ENCODE results near the gene CASKIN2.

DNA sequence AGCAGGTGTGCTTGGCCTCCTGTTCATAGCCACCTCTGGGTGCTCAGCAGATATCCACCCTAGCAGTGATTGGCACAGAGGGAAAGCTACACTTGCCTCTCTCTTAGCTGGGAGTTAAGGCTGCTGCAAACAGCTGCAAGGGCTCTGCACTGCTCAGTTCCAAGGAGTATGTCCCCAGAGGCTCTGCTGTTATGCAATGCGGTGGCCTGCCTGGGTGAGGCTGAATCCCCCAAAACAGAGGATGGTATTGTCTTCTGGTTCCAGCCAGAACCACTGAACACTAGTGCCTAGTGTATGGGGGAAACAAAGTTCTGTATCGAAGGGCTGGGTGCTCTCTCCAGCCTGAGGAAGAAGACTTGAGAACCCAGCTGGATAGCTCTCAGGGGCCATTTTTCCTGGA, 42.1 kb downstream of the CASKIN2 start:
- TF ChIP-seq, protein P1, sequence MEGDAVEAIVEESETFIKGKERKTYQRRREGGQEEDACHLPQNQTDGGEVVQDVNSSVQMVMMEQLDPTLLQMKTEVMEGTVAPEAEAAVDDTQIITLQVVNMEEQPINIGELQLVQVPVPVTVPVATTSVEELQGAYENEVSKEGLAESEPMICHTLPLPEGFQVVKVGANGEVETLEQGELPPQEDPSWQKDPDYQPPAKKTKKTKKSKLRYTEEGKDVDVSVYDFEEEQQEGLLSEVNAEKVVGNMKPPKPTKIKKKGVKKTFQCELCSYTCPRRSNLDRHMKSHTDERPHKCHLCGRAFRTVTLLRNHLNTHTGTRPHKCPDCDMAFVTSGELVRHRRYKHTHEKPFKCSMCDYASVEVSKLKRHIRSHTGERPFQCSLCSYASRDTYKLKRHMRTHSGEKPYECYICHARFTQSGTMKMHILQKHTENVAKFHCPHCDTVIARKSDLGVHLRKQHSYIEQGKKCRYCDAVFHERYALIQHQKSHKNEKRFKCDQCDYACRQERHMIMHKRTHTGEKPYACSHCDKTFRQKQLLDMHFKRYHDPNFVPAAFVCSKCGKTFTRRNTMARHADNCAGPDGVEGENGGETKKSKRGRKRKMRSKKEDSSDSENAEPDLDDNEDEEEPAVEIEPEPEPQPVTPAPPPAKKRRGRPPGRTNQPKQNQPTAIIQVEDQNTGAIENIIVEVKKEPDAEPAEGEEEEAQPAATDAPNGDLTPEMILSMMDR (conservative IDR thresholded peaks at IDR 0.05) = no peak
- no peak for TF ChIP-seq EZH2 (IDR thresholded peaks at IDR 0.05; ENCODE audit: low read depth)
